K562 (cell line): Measurements from ENCODE around the gene RBM7. TPM values are rescaled to one million over a fixed set of nuclear protein-coding genes. Genes with fewer than 3 reads are reported as not detected.

Experiments used
- ARID1B ChIP-seq: fragments of 450-650 bp; IDR thresholded peaks from 2 replicates; pipeline ENCODE4 v1.6.1; 2016; ENCODE audit warnings: antibody characterized with exemption, mild to moderate bottlenecking, inconsistent platforms
- CBFA2T3 ChIP-seq: fragments of 450-650 bp; IDR thresholded peaks from 2 replicates; pipeline ENCODE4 v1.6.1; 2017
- FOXK1 ChIP-seq: sonication (generic); formaldehyde crosslinking; IDR thresholded peaks from 2 replicates; pipeline ENCODE4 v1.8.0; 2022; ENCODE audit warnings: missing genetic modification reagents, mild to moderate bottlenecking, borderline replicate concordance
- HNRNPUL1 ChIP-seq: fragments of 200-400 bp; formaldehyde crosslinking; IDR thresholded peaks from 2 replicates; pipeline ENCODE4 v1.6.1; 2017; ENCODE audit warnings: low read length
- KDM1A ChIP-seq, 2 experiments: fragments of 450-650 bp; IDR thresholded peaks; 2 replicates each; pipeline ENCODE4 v1.6.1; 2016; ENCODE audit warnings: mild to moderate bottlenecking in 2 of 2
- MEIS2 ChIP-seq: fragments of 450-650 bp; IDR thresholded peaks from 2 replicates; pipeline ENCODE4 v1.6.1; 2014; ENCODE audit warnings: mild to moderate bottlenecking; ENCODE audit not compliant: partially characterized antibody
- POLR2G ChIP-seq: fragments of 200-400 bp; formaldehyde crosslinking; IDR thresholded peaks from 2 replicates; pipeline ENCODE4 v1.6.1; 2017; ENCODE audit warnings: low read depth, mild to moderate bottlenecking, antibody characterized with exemption, low read length, moderate library complexity
- TEAD1 ChIP-seq, 2 experiments: fragments of 450-650 bp in 1 of 2; sonication (generic) in 1 of 2; formaldehyde crosslinking; IDR thresholded peaks; 2 replicates each; pipeline versions ENCODE4 v1.4.0 to v1.8.0; 2020 to 2022; ENCODE audit warnings: mild to moderate bottlenecking in 2 of 2, missing genetic modification reagents in 1 of 2
- ZBTB1 ChIP-seq: sonication (generic); formaldehyde crosslinking; IDR thresholded peaks from 2 replicates; pipeline ENCODE4 v1.8.1; 2023; ENCODE audit warnings: missing genetic modification reagents, low read depth, mild to moderate bottlenecking, borderline replicate concordance
- ZNF124 ChIP-seq: sonication (generic); formaldehyde crosslinking; IDR thresholded peaks from 2 replicates; pipeline ENCODE4 v1.8.1; 2022; ENCODE audit warnings: missing genetic modification reagents
- polyA plus RNA-seq, 8 experiments: library from polyadenylated mRNA; depleted of rRNA in 4 of 8; stranded (reverse) in 5 of 8; unstranded in 3 of 8; fragments of >200 nt; fragmentation: Nextera tagmentation in 2 of 8; fragmentation: Illumina TruSeq in 1 of 8; extraction: Ambion mirVana in 2 of 8; extraction: Trizol in 1 of 8; gene quantifications; 2 replicates each; pipeline versions ENCODE4 v1.2.1 to v1.2.3, GENCODE V29; 2011 to 2014; ENCODE audit warnings: inconsistent platforms in 1 of 8, missing spikeins in 1 of 8
- total RNA-seq, 7 experiments: library from RNA; depleted of rRNA in 6 of 7; stranded (reverse); fragments of >200 nt in 6 of 7; fragmentation: Illumina TruSeq in 2 of 7; extraction: Trizol in 2 of 7; gene quantifications; 2 replicates each; pipeline versions ENCODE4 v1.2.1 to v1.2.3, GENCODE V29; 2011 to 2021; ENCODE audit warnings: low replicate concordance in 1 of 7
- TF ChIP-seq, protein P1 (sequence below): sonication (generic); formaldehyde crosslinking; IDR thresholded peaks from 2 replicates; pipeline ENCODE4 v1.9.0; 2022; ENCODE audit warnings: mild to moderate bottlenecking, missing genetic modification reagents
- TF ChIP-seq, protein P2 (sequence below): fragments of 450-650 bp; IDR thresholded peaks from 2 replicates; pipeline ENCODE4 v1.6.1; 2016

The RBM7 gene
- total and polyA plus RNA-seq, 9 of the 15 experiments (the other 6 are each of a cell fraction or from before 2014, with no cell fraction given), result 26.0 to 76.8 (median 49.6) TPM

DNA sequence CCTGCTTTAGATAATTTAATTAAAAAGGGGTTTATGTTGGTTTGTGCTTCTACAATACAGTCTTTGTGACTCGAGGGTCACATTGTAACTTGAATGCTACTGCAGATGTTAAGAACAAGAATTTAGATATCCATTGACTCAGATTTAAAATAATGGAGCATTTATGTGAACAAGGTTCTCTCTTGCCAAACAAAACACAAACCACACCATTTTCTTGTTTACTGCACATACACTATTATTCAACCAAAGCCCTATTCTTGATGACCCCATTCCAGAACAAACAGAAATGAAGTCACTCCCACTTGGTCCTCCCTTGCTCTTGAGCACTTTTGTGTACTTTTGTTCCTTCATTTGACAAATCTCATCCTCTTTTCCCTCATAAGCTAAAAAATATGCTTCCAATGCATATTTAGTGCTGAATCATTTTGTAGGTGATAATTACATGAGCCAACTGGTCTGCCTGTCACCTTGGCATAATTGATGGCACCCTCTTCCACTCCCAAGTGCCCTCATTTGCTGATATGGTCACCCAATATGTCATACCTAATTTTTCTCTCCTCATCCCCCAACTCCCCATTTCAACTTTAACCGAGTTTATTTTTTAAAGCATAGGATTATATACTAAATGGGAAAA lies 3.0 kb upstream of the RBM7 start (continued):
- TF ChIP-seq POLR2G, result no peak
- TF ChIP-seq, protein P1, sequence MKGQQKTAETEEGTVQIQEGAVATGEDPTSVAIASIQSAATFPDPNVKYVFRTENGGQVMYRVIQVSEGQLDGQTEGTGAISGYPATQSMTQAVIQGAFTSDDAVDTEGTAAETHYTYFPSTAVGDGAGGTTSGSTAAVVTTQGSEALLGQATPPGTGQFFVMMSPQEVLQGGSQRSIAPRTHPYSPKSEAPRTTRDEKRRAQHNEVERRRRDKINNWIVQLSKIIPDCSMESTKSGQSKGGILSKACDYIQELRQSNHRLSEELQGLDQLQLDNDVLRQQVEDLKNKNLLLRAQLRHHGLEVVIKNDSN, result no peak
- peak; percentile 50 for TF ChIP-seq ARID1B
- no peak for TF ChIP-seq TEAD1 (CRISPR knock-in tag; IDR thresholded peaks at IDR 0.05)
- no peak for TF ChIP-seq KDM1A (IDR thresholded peaks at IDR 0.05)
- no peak for TF ChIP-seq FOXK1 (CRISPR knock-in tag)
- TF ChIP-seq ZBTB1 (CRISPR knock-in tag), result no peak
- TF ChIP-seq CBFA2T3, result 0 out of 2 replicates have a peak, but pooled peaks have one; percentile 6
- TF ChIP-seq ZNF124, result no peak
- TF ChIP-seq HNRNPUL1, result no peak
- TF ChIP-seq, protein P2, sequence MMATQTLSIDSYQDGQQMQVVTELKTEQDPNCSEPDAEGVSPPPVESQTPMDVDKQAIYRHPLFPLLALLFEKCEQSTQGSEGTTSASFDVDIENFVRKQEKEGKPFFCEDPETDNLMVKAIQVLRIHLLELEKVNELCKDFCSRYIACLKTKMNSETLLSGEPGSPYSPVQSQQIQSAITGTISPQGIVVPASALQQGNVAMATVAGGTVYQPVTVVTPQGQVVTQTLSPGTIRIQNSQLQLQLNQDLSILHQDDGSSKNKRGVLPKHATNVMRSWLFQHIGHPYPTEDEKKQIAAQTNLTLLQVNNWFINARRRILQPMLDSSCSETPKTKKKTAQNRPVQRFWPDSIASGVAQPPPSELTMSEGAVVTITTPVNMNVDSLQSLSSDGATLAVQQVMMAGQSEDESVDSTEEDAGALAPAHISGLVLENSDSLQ, result peak; percentile 93
- peak; percentile 91 for TF ChIP-seq MEIS2
